ENCODE measurements around the gene TFRC. TPM values are rescaled to one million over a fixed set of nuclear protein-coding genes. Genes with fewer than 3 reads are reported as not detected.
A peak's percentile ranks its signal among the peaks of the same experiment; 100 is the strongest.
"Not testable (repeated sequence)": the region's sequence is repeated elsewhere in the genome, so short reads cannot be mapped to it uniquely, and the experiment has no call there.

Gene TFRC
- total RNA-seq, 1 experiment from 2014 or later: 143 TPM

DNA sequence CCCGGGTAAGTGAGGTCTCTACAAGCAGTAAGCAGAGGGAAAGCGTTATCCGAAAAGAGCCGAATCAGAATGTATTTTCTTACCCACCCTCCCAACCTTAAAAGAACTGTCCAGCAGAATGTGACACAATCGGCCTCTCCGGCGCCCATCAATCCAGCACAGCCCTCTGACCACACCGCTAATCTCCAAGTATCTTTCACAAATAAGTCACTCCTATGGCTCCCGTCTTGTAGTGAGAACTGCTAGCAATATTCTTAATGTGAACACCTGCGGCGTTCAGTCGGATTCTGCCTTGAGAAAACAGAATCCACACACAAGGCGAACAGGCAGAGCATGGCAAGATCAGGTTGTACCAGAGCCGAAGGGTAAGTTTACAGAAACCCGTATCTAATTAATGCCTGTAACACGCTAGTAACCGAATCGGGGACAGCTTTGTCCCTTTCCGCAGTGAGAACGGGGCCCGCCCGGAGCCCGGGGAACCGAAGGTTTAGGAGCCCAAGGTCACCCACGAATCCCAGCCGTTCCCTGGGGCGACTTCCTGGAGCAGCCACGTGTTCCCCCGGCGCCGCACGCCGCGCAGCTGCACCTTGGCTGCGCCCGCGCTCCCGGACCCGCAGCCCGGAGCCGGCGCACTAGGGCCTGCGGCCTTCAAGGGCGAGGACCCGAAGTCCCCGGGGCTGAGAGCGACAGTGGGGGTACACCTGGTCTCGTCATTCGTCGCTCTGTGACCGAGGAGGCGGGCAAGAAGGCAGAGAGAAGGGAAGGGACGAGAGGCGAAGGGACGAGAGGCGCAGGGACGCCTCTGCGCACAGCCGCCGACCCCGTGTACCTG lies 672 bp downstream of the TFRC start:
- ATAC-seq: peak; percentile 41
- ChIA-PET CTCF (interaction anchor here (1.0 kb wide), 1 partner anchor 115 kb away, joined by 7 read pairs; no protein-coding TSS in a partner anchor), POLR2A (interaction anchor here (0.6 to 2.1 kb wide), 3 partner anchors 8 to 98 kb away, joined by 4 to 9 read pairs (median 6); no protein-coding TSS in a partner anchor)
- Mint-ChIP-seq H3K27me3 (ENCODE audit: low read depth) (no peaks in the 10 kb centered on the region; the same call in none of the 2 replicates), H3K4me1 (peaks cover 38% of the 10 kb centered on the region), H3K4me3 (peak overlapping the region; percentile 99), H3K36me3 (peaks cover 14% of the 10 kb centered on the region), H3K9me3 (no peaks in the 10 kb centered on the region), H3K27ac (peak overlapping the region; percentile 95)
- DNase-seq (ENCODE audit: low spot score): peak; percentile 45
- TF ChIP-seq, protein P1, sequence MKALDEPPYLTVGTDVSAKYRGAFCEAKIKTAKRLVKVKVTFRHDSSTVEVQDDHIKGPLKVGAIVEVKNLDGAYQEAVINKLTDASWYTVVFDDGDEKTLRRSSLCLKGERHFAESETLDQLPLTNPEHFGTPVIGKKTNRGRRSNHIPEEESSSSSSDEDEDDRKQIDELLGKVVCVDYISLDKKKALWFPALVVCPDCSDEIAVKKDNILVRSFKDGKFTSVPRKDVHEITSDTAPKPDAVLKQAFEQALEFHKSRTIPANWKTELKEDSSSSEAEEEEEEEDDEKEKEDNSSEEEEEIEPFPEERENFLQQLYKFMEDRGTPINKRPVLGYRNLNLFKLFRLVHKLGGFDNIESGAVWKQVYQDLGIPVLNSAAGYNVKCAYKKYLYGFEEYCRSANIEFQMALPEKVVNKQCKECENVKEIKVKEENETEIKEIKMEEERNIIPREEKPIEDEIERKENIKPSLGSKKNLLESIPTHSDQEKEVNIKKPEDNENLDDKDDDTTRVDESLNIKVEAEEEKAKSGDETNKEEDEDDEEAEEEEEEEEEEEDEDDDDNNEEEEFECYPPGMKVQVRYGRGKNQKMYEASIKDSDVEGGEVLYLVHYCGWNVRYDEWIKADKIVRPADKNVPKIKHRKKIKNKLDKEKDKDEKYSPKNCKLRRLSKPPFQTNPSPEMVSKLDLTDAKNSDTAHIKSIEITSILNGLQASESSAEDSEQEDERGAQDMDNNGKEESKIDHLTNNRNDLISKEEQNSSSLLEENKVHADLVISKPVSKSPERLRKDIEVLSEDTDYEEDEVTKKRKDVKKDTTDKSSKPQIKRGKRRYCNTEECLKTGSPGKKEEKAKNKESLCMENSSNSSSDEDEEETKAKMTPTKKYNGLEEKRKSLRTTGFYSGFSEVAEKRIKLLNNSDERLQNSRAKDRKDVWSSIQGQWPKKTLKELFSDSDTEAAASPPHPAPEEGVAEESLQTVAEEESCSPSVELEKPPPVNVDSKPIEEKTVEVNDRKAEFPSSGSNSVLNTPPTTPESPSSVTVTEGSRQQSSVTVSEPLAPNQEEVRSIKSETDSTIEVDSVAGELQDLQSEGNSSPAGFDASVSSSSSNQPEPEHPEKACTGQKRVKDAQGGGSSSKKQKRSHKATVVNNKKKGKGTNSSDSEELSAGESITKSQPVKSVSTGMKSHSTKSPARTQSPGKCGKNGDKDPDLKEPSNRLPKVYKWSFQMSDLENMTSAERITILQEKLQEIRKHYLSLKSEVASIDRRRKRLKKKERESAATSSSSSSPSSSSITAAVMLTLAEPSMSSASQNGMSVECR (CRISPR knock-in tag; IDR thresholded peaks at IDR 0.05; ENCODE audit: borderline replicate concordance): peak; percentile 26; the same call in 1 of the 2 replicates
- TF ChIP-seq TP53 (CRISPR knock-in tag; IDR thresholded peaks at IDR 0.05) (no peak), USF1 (CRISPR knock-in tag; IDR thresholded peaks at IDR 0.05) (peak; percentile 63), ZNF423 (CRISPR knock-in tag; IDR thresholded peaks at IDR 0.05) (no peak), USF2 (CRISPR knock-in tag; IDR thresholded peaks at IDR 0.05) (peak; percentile 69), GRHL2 (CRISPR knock-in tag; IDR thresholded peaks at IDR 0.05; ENCODE audit: insufficient replicate concordance, severe bottlenecking) (no peak), ESRRA (CRISPR knock-in tag; IDR thresholded peaks at IDR 0.05; ENCODE audit: borderline replicate concordance) (peak; percentile 14), ZBTB43 (CRISPR knock-in tag; IDR thresholded peaks at IDR 0.05) (peak; percentile 41; the same call in 1 of the 2 replicates), ZNF219 (CRISPR knock-in tag; IDR thresholded peaks at IDR 0.05; ENCODE audit: borderline replicate concordance) (peak; percentile 64; the same call in 1 of the 2 replicates), ZNF671 (CRISPR knock-in tag; IDR thresholded peaks at IDR 0.05) (no peak), MYBL2 (CRISPR knock-in tag; IDR thresholded peaks at IDR 0.05) (0 out of 2 replicates have a peak, but pooled peaks have one; percentile 18), MAX (CRISPR knock-in tag; IDR thresholded peaks at IDR 0.05) (peak; percentile 72)

DNA sequence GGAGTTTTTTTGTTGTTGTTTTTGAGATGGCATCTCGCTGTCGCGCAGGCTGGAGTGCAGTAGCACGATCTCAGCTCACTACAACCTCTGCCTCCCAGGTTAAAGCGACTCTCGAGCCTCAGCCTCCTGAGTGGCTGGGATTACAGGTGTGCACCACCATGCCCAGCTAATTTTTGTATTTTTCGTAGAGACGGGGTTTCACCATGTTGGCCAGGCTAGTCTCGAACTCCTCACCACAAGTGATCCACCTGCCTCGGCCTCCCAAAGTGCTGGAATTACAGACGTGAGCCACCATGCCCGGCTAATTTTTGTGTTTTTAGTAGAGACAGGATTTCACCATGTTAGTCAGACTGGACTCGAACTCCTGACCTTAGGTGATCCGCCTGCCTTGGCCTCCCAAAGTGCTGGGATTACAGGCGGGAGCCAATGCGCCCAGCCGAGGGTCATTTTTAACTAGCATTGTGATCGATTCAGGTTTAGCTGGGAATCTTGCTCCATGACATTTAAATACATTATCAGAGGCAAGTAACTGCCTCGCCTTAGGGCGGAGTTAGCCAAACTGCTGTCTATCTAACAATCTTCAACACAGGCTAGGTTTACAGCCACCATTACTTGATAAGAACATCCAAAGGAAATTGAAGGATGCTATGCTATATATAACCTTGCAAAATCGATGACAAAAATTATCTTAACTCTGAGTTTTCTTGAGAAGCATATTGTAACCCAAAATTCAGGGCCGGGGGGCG lies 1.6 kb downstream of the TFRC start:
- DNase-seq (ENCODE audit: low spot score); H3K9me3 Mint-ChIP-seq; ATAC-seq; H3K27me3 Mint-ChIP-seq (ENCODE audit: low read depth): not testable (repeated sequence)
- POLR2A ChIA-PET: interaction anchor here (2.1 kb wide), 1 partner anchor 99 kb away, joined by 6 read pairs; no protein-coding TSS in a partner anchor
- H3K4me3 Mint-ChIP-seq: peak overlapping the region; percentile 99
- peaks cover 19% of the 10 kb centered on the region for H3K36me3 Mint-ChIP-seq
- H3K4me1 Mint-ChIP-seq: peaks cover 38% of the 10 kb centered on the region
- peak overlapping the region; percentile 71 for H3K27ac Mint-ChIP-seq
- CTCF ChIA-PET: interaction anchor here (1.0 kb wide), 3 partner anchors 25 to 116 kb away, joined by 3 to 7 read pairs (median 3); no protein-coding TSS in a partner anchor

All from WTC11 (cell line).